Testis (tissue), 3 donors: ENCODE results near the gene IZUMO2. TPM values are rescaled to one million over a fixed set of nuclear protein-coding genes. Genes with fewer than 3 reads are reported as not detected.

Source experiments
- DNase-seq: peaks from one replicate; pipeline ENCODE4 v3.0.0-alpha.2; 2019
- H3K27ac ChIP-seq, 2 donors: fragments of 200-600 bp; sonication (generic); one replicate each; pipeline ENCODE4 v1.5.1; 2019
- H3K27me3 ChIP-seq: fragments of 200-600 bp; sonication (generic); one replicate; pipeline ENCODE4 v1.5.1; 2019
- H3K36me3 ChIP-seq: fragments of 200-600 bp; sonication (generic); one replicate; pipeline ENCODE4 v1.5.1; 2017; ENCODE audit warnings: low read depth; ENCODE audit errors: missing control alignments
- H3K4me1 ChIP-seq: fragments of 200-600 bp; sonication (generic); one replicate; pipeline ENCODE4 v1.5.1; 2019
- H3K4me3 ChIP-seq, 2 donors: fragments of 200-600 bp; sonication (generic); one replicate each; pipeline ENCODE4 v1.5.1; 2017 to 2019
- H3K9me3 ChIP-seq: fragments of 200-600 bp; sonication (generic); one replicate; pipeline ENCODE4 v1.5.1; 2017
- POLR2A ChIP-seq: fragments of 450-650 bp; IDR thresholded peaks from one replicate; pipeline ENCODE4 v1.6.1; 2017; ENCODE audit warnings: antibody characterized with exemption, mild to moderate bottlenecking, moderate library complexity
- WGBS, 2 donors: methylation state at CpG; one replicate each; pipeline ENCODE4 v1.1.5; 2018; 5-methylcytosine and 5-hydroxymethylcytosine counted together
- intact Hi-C: fragments of 100-400 bp; cut with DNase I; formaldehyde crosslinking; loops from one replicate; pipeline ENCODE4 v1.15.1; 2023; ENCODE audit warnings: low total_unique reads
- polyA plus RNA-seq: library from polyadenylated mRNA; stranded (reverse); fragments of 350-450 nt; fragmentation: Illumina TruSeq; extraction: RNeasy Lipid Tissue Mini Kit (QIAGEN cat#74804); gene quantifications from one replicate; pipeline ENCODE4 v1.2.3, GENCODE V29; 2014; ENCODE audit warnings: low read depth, low replicate concordance; ENCODE audit not compliant: insufficient read depth
- total RNA-seq, 2 donors: library from RNA; depleted of rRNA; stranded (reverse); fragments of >200 nt; gene quantifications; one replicate each; pipeline ENCODE4 v1.2.3, GENCODE V29; 2016
- TF ChIP-seq, protein P1 (sequence below), 3 experiments: fragments of 450-650 bp in 2 of 3; fragments of 200-600 bp in 1 of 3; sonication (generic) in 1 of 3; IDR thresholded peaks; one replicate each; pipeline ENCODE4 v1.5.1; 2016 to 2019; ENCODE audit warnings: antibody characterized with exemption in 3 of 3, mild to moderate bottlenecking in 2 of 3, moderate library complexity in 1 of 3

Gene IZUMO2
- total and polyA plus RNA-seq, 3 donors from 2014 or later: 18.0 to 56.1 (median 37.3) TPM

DNA sequence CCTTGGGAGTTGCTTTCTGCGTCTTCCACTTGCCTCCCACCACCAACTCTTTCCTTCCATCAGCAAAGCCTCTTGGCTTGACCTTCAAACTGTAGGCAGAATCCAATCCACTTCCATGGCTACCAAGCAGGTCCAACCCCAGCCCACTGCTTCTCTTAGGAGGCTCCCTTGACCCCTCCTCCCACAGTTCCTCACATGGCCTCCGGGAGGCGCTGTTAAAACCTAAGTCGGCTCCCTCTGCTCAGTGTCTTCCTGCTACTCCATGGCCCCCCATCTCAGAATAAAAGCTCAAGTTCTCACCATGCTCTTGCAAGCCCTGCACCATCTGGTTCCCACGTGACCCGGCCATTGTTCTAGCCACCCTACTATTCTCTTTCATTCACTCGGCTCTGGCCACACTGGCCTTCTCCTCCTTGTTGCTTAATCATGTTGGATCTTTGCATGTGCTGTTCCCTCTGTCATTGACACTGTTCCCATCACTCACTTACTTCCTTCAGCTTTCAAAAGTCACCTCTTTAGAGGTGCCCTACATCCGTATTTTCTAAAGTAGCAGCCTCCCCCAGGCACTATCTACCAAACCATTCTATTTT lies 7.5 kb downstream of the IZUMO2 start:
- Histone ChIP-seq H3K27ac (no peak overlapping the region), H3K27me3 (no peaks in the 10 kb centered on the region), H3K36me3 (no peaks in the 10 kb centered on the region), H3K9me3 (no peaks in the 10 kb centered on the region), H3K4me1 (no peaks in the 10 kb centered on the region), H3K4me3 (no peak overlapping the region)
- intact Hi-C loops: no loop called here
- 77 to 78% methylated on average over 8 of the region's 8 CpGs for WGBS, 2 donors
- TF ChIP-seq POLR2A: no peak
- TF ChIP-seq, protein P1, sequence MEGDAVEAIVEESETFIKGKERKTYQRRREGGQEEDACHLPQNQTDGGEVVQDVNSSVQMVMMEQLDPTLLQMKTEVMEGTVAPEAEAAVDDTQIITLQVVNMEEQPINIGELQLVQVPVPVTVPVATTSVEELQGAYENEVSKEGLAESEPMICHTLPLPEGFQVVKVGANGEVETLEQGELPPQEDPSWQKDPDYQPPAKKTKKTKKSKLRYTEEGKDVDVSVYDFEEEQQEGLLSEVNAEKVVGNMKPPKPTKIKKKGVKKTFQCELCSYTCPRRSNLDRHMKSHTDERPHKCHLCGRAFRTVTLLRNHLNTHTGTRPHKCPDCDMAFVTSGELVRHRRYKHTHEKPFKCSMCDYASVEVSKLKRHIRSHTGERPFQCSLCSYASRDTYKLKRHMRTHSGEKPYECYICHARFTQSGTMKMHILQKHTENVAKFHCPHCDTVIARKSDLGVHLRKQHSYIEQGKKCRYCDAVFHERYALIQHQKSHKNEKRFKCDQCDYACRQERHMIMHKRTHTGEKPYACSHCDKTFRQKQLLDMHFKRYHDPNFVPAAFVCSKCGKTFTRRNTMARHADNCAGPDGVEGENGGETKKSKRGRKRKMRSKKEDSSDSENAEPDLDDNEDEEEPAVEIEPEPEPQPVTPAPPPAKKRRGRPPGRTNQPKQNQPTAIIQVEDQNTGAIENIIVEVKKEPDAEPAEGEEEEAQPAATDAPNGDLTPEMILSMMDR (IDR thresholded peaks at IDR 0.05): peak in 1 of 3 experiments; percentile 26
- DNase-seq: peak; percentile 25

DNA sequence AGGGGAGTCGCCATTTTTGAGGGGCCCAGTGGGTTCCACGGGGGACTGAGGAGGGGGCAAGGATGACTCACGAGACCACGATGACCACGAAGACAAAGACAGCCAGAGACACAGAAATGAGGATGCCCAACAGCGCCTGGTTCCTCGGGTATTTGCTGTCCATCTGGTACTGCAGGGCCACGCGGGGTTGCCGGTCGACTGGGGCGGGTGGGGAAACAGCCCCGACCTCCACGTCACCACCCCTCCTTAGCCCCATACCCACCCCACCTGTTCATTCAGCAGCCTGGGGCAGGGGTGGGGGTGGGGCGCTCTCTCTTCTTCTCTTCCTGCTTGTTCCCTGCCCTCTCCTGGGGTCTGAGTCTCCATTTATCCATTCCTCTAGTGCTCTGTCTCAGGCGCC lies 8.6 kb downstream of the IZUMO2 start:
- no peak for TF ChIP-seq POLR2A
- TF ChIP-seq, protein P1 (IDR thresholded peaks at IDR 0.05): no peak
- Histone ChIP-seq H3K4me1 (no peaks in the 10 kb centered on the region), H3K9me3 (no peaks in the 10 kb centered on the region), H3K27me3 (no peaks in the 10 kb centered on the region), H3K27ac (no peak overlapping the region), H3K36me3 (no peaks in the 10 kb centered on the region), H3K4me3 (no peak overlapping the region)
- DNase-seq: no peak
- intact Hi-C loops: no loop called here
- WGBS, 2 donors: 79 to 84% methylated on average over 4 to 16 of the region's 16 CpGs

DNA sequence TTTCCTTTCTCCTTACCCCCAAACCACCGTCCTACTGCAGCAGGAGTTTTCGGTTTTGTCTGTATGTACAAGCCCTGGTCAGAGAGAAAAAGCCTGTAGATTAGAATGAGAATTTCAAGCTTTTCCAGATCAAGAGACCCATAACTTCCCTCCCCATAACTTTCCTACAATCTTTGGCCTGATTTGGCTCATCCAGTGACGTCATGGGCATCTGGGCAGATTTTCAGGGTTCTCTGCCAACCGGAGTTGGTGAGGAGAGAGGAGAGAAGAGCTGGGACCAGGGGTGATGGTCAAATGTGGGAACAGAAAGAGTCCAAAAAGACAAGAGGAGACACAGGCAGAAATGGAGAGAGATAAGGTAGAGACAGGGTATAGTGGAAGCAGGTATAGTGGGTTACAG lies 10.5 kb downstream of the IZUMO2 start:
- H3K4me3 ChIP-seq: no peak overlapping the region
- H3K9me3 ChIP-seq: no peaks in the 10 kb centered on the region
- intact Hi-C loops: no loop called here
- TF ChIP-seq, protein P1 (IDR thresholded peaks at IDR 0.05): no peak
- TF ChIP-seq POLR2A: no peak
- no peaks in the 10 kb centered on the region for H3K4me1 ChIP-seq
- no peak overlapping the region for H3K27ac ChIP-seq
- H3K36me3 ChIP-seq: no peaks in the 10 kb centered on the region
- 84% methylated on average over 4 of the region's 4 CpGs for WGBS, 2 donors
- H3K27me3 ChIP-seq: no peaks in the 10 kb centered on the region
- DNase-seq: no peak

DNA sequence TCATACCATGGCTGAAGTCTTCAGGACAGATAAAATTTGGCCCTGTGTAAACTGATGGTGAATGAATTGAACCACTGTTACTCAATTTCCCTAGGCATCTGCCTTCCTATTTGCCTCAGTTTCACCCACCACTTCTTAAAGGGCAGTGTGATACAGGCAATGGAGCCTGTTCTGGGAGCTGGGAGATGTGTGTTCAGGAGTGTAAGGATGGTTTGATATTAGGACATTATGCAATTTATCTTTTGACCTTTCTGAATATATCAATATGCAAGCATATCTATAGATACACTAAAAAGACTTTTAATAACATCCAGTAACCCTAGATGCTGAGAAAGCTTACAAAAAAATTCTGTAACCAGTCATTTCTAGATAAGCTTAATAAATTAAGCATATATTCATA lies 14.6 kb downstream of the IZUMO2 start:
- intact Hi-C loops: no loop called here
- no peak for DNase-seq
- TF ChIP-seq, protein P1 (IDR thresholded peaks at IDR 0.05): no peak
- TF ChIP-seq POLR2A: no peak
- H3K9me3 ChIP-seq: no peaks in the 10 kb centered on the region
- H3K4me1 ChIP-seq: no peaks in the 10 kb centered on the region
- H3K36me3 ChIP-seq: no peaks in the 10 kb centered on the region
- H3K27ac ChIP-seq: no peak overlapping the region
- H3K4me3 ChIP-seq: peak overlapping the region in 1 of 2 donors; percentile 73
- no peaks in the 10 kb centered on the region for H3K27me3 ChIP-seq
